Osteoblast (primary cell): Measurements from ENCODE around the gene CPLX3. TPM values are rescaled to one million over a fixed set of nuclear protein-coding genes. Genes with fewer than 3 reads are reported as not detected.

ENCODE experiments used
- DNase-seq: peaks from one replicate; pipeline ENCODE4 v3.0.0; 2011; ENCODE audit warnings: low spot score, mixed read lengths; ENCODE audit not compliant: insufficient read length; ENCODE audit errors: missing footprints
- H2AFZ ChIP-seq: 2 replicates; pipeline ENCODE4 v1.6.0; 2011; ENCODE audit warnings: mild to moderate bottlenecking, low read length
- H3K27ac ChIP-seq: 2 replicates; pipeline ENCODE4 v1.5.1; 2011; ENCODE audit warnings: mild to moderate bottlenecking, low read depth, low read length, moderate library complexity
- H3K27me3 ChIP-seq: 2 replicates; pipeline ENCODE4 v1.6.0; 2012; ENCODE audit warnings: mild to moderate bottlenecking, control low read depth, inconsistent platforms, low read length, moderate library complexity; ENCODE audit not compliant: insufficient read depth
- H3K36me3 ChIP-seq: 2 replicates; pipeline ENCODE4 v1.5.1; 2011; ENCODE audit warnings: mild to moderate bottlenecking, low read length, control low read depth, moderate library complexity; ENCODE audit not compliant: insufficient read depth
- H3K4me1 ChIP-seq: 2 replicates; pipeline ENCODE4 v1.5.1; 2011; ENCODE audit warnings: mild to moderate bottlenecking, low read length, control low read depth, moderate library complexity; ENCODE audit not compliant: insufficient read depth
- H3K4me2 ChIP-seq: 2 replicates; pipeline ENCODE4 v1.6.0; 2011; ENCODE audit warnings: mild to moderate bottlenecking, low read length; ENCODE audit not compliant: insufficient read depth
- H3K4me3 ChIP-seq: fragments of 200-600 bp; sonication (generic); 3 replicates; pipeline ENCODE4 v1.5.1; 2012; ENCODE audit warnings: mild to moderate bottlenecking, low read length, inconsistent platforms; ENCODE audit not compliant: insufficient read depth
- H3K79me2 ChIP-seq: 2 replicates; pipeline ENCODE4 v1.6.0; 2012; ENCODE audit warnings: mild to moderate bottlenecking, low read length, control low read depth, inconsistent platforms; ENCODE audit not compliant: insufficient read depth
- H3K9me3 ChIP-seq: 2 replicates; pipeline ENCODE4 v1.5.1; 2011; ENCODE audit warnings: low read depth, low read length, control low read depth
- H4K20me1 ChIP-seq: 2 replicates; pipeline ENCODE4 v1.6.0; 2012; ENCODE audit warnings: mild to moderate bottlenecking, low read length, control low read depth; ENCODE audit not compliant: insufficient read depth
- total RNA-seq: library from RNA; depleted of rRNA; stranded (reverse); fragments of >200 nt; gene quantifications from 2 replicates; pipeline ENCODE4 v1.2.3, GENCODE V29; 2012
- TF ChIP-seq, protein P1 (sequence below): IDR thresholded peaks from 2 replicates; pipeline ENCODE4 v1.5.1; 2011; ENCODE audit warnings: mild to moderate bottlenecking, low read depth, low read length, moderate library complexity; ENCODE audit errors: extremely low read depth

The CPLX3 gene
- total RNA-seq, 1 donor: not detected

DNA sequence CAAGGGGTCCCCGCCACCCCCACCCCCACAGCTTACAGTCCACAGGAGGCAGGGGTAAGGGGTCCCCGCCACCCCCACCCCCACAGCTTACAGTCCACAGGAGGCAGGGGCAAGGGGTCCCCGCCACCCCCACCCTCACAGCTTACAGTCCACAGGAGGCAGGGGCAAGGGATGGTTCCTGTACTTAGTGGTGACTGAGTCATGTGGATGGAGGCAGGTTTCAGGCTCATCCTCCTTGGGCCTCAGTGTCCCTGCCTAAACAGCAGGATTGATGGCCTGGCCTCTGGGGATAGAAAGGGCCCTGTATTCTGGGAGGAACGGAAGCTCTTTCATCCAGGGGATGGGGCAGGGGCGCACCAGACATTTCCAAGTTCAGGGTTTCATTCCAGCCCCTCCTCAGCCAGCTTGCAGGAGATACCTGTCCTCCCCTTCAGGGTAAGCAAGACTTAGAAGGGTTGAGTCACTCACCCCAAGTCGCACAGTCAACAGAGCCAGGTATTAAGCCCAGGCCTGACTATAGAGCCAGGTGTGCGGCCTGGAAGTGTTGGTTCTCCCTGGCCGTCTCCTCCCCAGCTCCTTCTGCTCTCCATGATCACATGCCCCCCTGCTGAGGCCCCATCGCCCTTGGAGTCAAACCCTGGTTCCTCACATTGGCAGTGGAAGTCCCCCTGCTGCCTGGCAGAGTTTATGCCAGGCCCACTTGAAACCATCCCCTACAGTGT is 32.0 kb upstream of the CPLX3 start:
- H2AFZ ChIP-seq: no peak overlapping the region
- peaks cover 4% of the 10 kb centered on the region for H3K36me3 ChIP-seq
- H3K4me2 ChIP-seq: no peak overlapping the region
- TF ChIP-seq, protein P1, sequence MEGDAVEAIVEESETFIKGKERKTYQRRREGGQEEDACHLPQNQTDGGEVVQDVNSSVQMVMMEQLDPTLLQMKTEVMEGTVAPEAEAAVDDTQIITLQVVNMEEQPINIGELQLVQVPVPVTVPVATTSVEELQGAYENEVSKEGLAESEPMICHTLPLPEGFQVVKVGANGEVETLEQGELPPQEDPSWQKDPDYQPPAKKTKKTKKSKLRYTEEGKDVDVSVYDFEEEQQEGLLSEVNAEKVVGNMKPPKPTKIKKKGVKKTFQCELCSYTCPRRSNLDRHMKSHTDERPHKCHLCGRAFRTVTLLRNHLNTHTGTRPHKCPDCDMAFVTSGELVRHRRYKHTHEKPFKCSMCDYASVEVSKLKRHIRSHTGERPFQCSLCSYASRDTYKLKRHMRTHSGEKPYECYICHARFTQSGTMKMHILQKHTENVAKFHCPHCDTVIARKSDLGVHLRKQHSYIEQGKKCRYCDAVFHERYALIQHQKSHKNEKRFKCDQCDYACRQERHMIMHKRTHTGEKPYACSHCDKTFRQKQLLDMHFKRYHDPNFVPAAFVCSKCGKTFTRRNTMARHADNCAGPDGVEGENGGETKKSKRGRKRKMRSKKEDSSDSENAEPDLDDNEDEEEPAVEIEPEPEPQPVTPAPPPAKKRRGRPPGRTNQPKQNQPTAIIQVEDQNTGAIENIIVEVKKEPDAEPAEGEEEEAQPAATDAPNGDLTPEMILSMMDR: no peak
- H3K4me1 ChIP-seq: peaks cover 26% of the 10 kb centered on the region
- H3K79me2 ChIP-seq: peaks cover 96% of the 10 kb centered on the region
- no peaks in the 10 kb centered on the region for H3K27me3 ChIP-seq
- no peaks in the 10 kb centered on the region for H3K9me3 ChIP-seq
- DNase-seq: peak; percentile 36
- no peak overlapping the region for H3K4me3 ChIP-seq
- no peak overlapping the region for H3K27ac ChIP-seq
- peaks cover 64% of the 10 kb centered on the region for H4K20me1 ChIP-seq

DNA sequence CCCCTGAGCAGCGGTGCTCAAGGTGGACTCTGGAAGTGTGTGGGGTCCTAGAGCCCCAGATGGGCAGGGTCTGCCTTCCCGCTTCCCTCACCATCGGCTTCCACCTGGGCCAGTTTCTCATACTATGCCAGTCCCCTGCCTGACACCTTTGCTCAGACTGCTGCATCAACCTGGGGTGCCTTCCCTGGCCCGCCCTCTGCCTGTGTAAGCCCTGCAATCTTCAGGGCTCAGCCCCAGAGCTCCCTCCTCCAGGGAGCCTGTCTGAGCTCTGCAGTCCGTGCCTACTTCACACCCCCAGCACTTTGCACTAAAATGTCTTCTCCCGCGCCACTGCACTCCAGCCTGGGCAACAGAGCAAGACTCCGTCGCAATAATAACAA is 31.5 kb upstream of the CPLX3 start:
- Histone ChIP-seq H3K79me2 (peaks cover 96% of the 10 kb centered on the region), H3K4me2 (no peak overlapping the region), H2AFZ (no peak overlapping the region), H3K36me3 (peaks cover 7% of the 10 kb centered on the region), H3K4me1 (peaks cover 22% of the 10 kb centered on the region), H4K20me1 (peaks cover 64% of the 10 kb centered on the region), H3K27me3 (no peaks in the 10 kb centered on the region), H3K27ac (no peak overlapping the region), H3K4me3 (no peak overlapping the region), H3K9me3 (no peaks in the 10 kb centered on the region)
- DNase-seq: no peak
- TF ChIP-seq, protein P1: no peak

DNA sequence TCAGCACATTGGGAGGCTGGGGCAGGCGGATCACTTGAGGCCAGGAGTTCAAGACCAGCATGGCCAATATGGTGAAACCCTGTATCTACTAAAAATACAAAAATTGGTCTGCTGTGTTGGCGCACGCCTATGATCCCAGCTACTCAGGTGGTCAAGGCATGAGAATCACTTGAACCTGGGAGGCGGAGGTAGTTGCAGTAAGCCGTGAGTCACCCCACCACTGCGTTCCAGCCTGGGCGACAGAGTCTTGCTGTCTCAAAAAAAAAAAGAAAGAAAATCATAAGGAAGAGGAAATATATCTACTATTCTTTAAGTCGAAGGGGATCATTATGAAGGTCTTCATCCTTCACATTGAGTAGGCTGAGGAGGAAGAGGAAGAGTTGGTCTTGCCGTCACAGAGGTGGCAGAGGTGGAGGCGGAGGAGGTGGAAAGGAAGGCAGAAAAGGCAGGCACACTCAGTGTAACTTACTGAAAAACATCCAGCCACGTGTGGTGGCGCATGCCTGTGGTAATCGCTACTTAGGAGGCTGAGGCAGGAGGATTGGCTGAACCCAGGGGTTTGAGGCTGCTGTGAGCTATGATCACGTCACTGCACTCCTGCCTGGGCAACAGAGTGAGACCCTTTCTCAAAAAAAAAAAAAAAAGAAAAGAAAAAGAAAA is 30.3 kb upstream of the CPLX3 start:
- Histone ChIP-seq H3K79me2 (peaks cover 86% of the 10 kb centered on the region), H3K4me3 (no peak overlapping the region), H3K4me1 (peaks cover 12% of the 10 kb centered on the region), H3K4me2 (no peak overlapping the region), H2AFZ (no peak overlapping the region), H4K20me1 (peaks cover 67% of the 10 kb centered on the region), H3K27me3 (no peaks in the 10 kb centered on the region), H3K36me3 (peaks cover 15% of the 10 kb centered on the region), H3K27ac (no peak overlapping the region), H3K9me3 (no peaks in the 10 kb centered on the region)
- DNase-seq: no peak
- TF ChIP-seq, protein P1: no peak
